GM12878 (cell line): ENCODE results near the gene KIAA1328. TPM values are rescaled to one million over a fixed set of nuclear protein-coding genes. Genes with fewer than 3 reads are reported as not detected.

Experiments used
- ATAC-seq: fragments of 200-7000 bp; cut with Tn5 transposase; 3 replicates; pipeline ENCODE4 v1.9.1; 2020; ENCODE audit warnings: mild to moderate bottlenecking, moderate library complexity
- BruUV-seq: library from RNA; stranded (reverse); fragments of 400-500 nt; replicated peaks from 2 replicates; lab custom pipeline; 2021; lab: Mats Ljungman, UMichigan
- CTCF ChIA-PET: fragments of 300-600 bp; sonication (Branson Sonifier 250); formaldehyde crosslinking; extraction: SDS; loops from one replicate; lab custom pipeline; 2021; ENCODE audit warnings: inconsistent platforms; lab: Yijun Ruan, JAX
- POLR2A ChIA-PET: fragments of 350-600 bp; formaldehyde crosslinking; extraction: SDS; loops from one replicate; lab custom pipeline; 2021; ENCODE audit warnings: inconsistent platforms; lab: Charles Lee
- RAD21 ChIA-PET: fragments of 300-600 bp; sonication (Branson Sonifier 250); formaldehyde crosslinking; loops from one replicate; lab custom pipeline; 2023; ENCODE audit warnings: antibody characterized with exemption; ENCODE audit not compliant: unreplicated experiment; lab: Charles Lee
- SMC1A ChIA-PET: fragments of 300-600 bp; sonication (Branson Sonifier 250); formaldehyde crosslinking; loops from one replicate; lab custom pipeline; 2023; ENCODE audit not compliant: unreplicated experiment, uncharacterized antibody; lab: Charles Lee
- DNase-seq: peaks from one replicate; pipeline ENCODE4 v3.0.0-alpha.2; 2011; ENCODE audit warnings: low read depth, low spot score
- FAIRE-seq: peaks from 3 replicates; lab custom pipeline; 2011; peaks lifted over from hg19 to GRCh38; lab: Jason Lieb, UNC
- H2AFZ ChIP-seq: 2 replicates; pipeline ENCODE4 v1.6.0; 2011; ENCODE audit warnings: low read depth, low read length, control low read depth; ENCODE audit not compliant: control insufficient read depth
- H3K27ac ChIP-seq: 2 replicates; pipeline ENCODE4 v1.5.1; 2011; ENCODE audit warnings: control low read depth; ENCODE audit not compliant: control insufficient read depth, insufficient read depth
- H3K27me3 ChIP-seq, 2 experiments: replicated peaks in 1 of 2; 2 replicates each; pipeline versions ENCODE4 v1.6.0 to v1.6.1; 2011; ENCODE audit warnings: low read length in 1 of 2; ENCODE audit not compliant: control insufficient read depth in 2 of 2, insufficient read depth in 2 of 2
- H3K36me3 ChIP-seq, 2 experiments: 2 replicates each; pipeline ENCODE4 v1.5.1; 2011; ENCODE audit warnings: low read length in 1 of 2; ENCODE audit not compliant: control insufficient read depth in 2 of 2, insufficient read depth in 2 of 2
- H3K4me1 ChIP-seq: 2 replicates; pipeline ENCODE4 v1.6.1; 2011; ENCODE audit warnings: mild to moderate bottlenecking, low read length, moderate library complexity, mixed read lengths; ENCODE audit not compliant: control insufficient read depth, insufficient read depth
- H3K4me2 ChIP-seq: 2 replicates; pipeline ENCODE4 v1.6.0; 2011; ENCODE audit warnings: control low read depth; ENCODE audit not compliant: control insufficient read depth, insufficient read depth
- H3K4me3 ChIP-seq: fragments of 200-600 bp; sonication (generic); 2 replicates; pipeline ENCODE4 v1.5.1; 2016
- H3K79me2 ChIP-seq: 2 replicates; pipeline ENCODE4 v1.6.0; 2011; ENCODE audit warnings: low read length; ENCODE audit not compliant: control insufficient read depth, insufficient read depth
- H3K9ac ChIP-seq: 2 replicates; pipeline ENCODE4 v1.8.0; 2011; ENCODE audit warnings: low read length, control low read depth, mixed read lengths; ENCODE audit not compliant: control insufficient read depth, insufficient read depth
- H3K9me3 ChIP-seq: replicated peaks from 3 replicates; pipeline ENCODE4 v1.5.1; 2011; ENCODE audit warnings: mild to moderate bottlenecking, low read length; ENCODE audit not compliant: control insufficient read depth, insufficient read depth
- H4K20me1 ChIP-seq: 2 replicates; pipeline ENCODE4 v1.6.0; 2011; ENCODE audit not compliant: control insufficient read depth, insufficient read depth
- BHLHE40 ChIP-seq, 2 experiments: fragments of 450-650 bp in 1 of 2; IDR thresholded peaks; 2 replicates each; pipeline ENCODE4 v1.6.1; 2011 to 2017; ENCODE audit warnings: low read depth in 2 of 2, borderline replicate concordance in 1 of 2, improper control_type of control experiment in 1 of 2, low read length in 1 of 2, mild to moderate bottlenecking in 1 of 2
- CBX3 ChIP-seq: fragments of 200-600 bp; sonication (generic); IDR thresholded peaks from 2 replicates; pipeline ENCODE4 v1.6.1; 2016; ENCODE audit warnings: low read depth, borderline replicate concordance
- EP300 ChIP-seq, 2 experiments: fragments of 150-350 bp in 1 of 2; IDR thresholded peaks; 2 replicates each; pipeline ENCODE4 v1.6.1; 2011 to 2012; ENCODE audit warnings: low read depth in 2 of 2, low read length in 2 of 2, borderline replicate concordance in 1 of 2, improper control_type of control experiment in 1 of 2, inconsistent platforms in 1 of 2; ENCODE audit not compliant: control insufficient read depth in 1 of 2
- FOS ChIP-seq: IDR thresholded peaks from 3 replicates; pipeline ENCODE4 v1.6.1; 2011; ENCODE audit warnings: borderline replicate concordance; ENCODE audit not compliant: insufficient read length; ENCODE audit errors: extremely low read depth
- MTA3 ChIP-seq: IDR thresholded peaks from 2 replicates; pipeline ENCODE4 v1.6.1; 2012; ENCODE audit warnings: low read length, inconsistent platforms, borderline replicate concordance
- NFXL1 ChIP-seq: fragments of 450-650 bp; IDR thresholded peaks from 2 replicates; pipeline ENCODE4 v1.6.1; 2017; ENCODE audit warnings: antibody characterized with exemption, mild to moderate bottlenecking, borderline replicate concordance
- RELA ChIP-seq: fragments of 450-650 bp; IDR thresholded peaks from 2 replicates; pipeline ENCODE4 v1.8.0; 2014; ENCODE audit warnings: borderline replicate concordance; ENCODE audit not compliant: partially characterized antibody
- SREBF2 ChIP-seq: IDR thresholded peaks from 2 replicates; pipeline ENCODE4 v1.6.1; 2012; ENCODE audit warnings: mild to moderate bottlenecking, low read length
- TBL1XR1 ChIP-seq: IDR thresholded peaks from 2 replicates; pipeline ENCODE4 v1.6.1; 2012; ENCODE audit warnings: low read depth, low read length, improper control_type of control experiment
- YY1 ChIP-seq: IDR thresholded peaks from 2 replicates; pipeline ENCODE4 v1.6.1; 2011; ENCODE audit warnings: low read depth, mild to moderate bottlenecking, low read length
- WGBS: methylation state at CpG from one replicate; pipeline ENCODE4 v1.1.6; 2016; ENCODE audit warnings: low lambda C conversion rate; ENCODE audit not compliant: insufficient replicate concordance, insufficient coverage; ENCODE audit errors: missing lambda C conversion rate; 5-methylcytosine and 5-hydroxymethylcytosine counted together
- in situ Hi-C: fragments of 300-500 bp; cut with MboI; formaldehyde crosslinking; loops from 9 replicates; pipeline ENCODE4 v1.14.3; 2018; ENCODE audit warnings: mixed read lengths
- intact Hi-C: fragments of 100-400 bp; cut with micrococcal nuclease; formaldehyde crosslinking; loops from one replicate; pipeline ENCODE4 v1.14.2; 2022; ENCODE audit not compliant: unreplicated experiment
- polyA plus RNA-seq, 11 experiments: library from polyadenylated mRNA; depleted of rRNA in 4 of 11; unstranded in 6 of 11; stranded (reverse) in 5 of 11; fragments of >200 nt; fragmentation: Nextera tagmentation in 4 of 11; fragmentation: Illumina TruSeq in 1 of 11; extraction: Ambion mirVana in 4 of 11; extraction: Trizol in 1 of 11; gene quantifications; 1 replicate in 1 of 11; 2 replicates in 10 of 11; pipeline versions ENCODE4 v1.2.1 to v1.2.3, GENCODE V29; 2011 to 2016; ENCODE audit warnings: inconsistent platforms in 2 of 11, missing spikeins in 2 of 11, low read depth in 1 of 11
- total RNA-seq, 4 experiments: library from RNA; depleted of rRNA in 3 of 4; stranded (reverse); fragments of >200 nt in 3 of 4; fragmentation: Illumina TruSeq in 1 of 4; extraction: Trizol in 1 of 4; gene quantifications; 2 replicates each; pipeline versions ENCODE4 v1.2.1 to v1.2.3, GENCODE V29; 2013 to 2021

The KIAA1328 gene
- total and polyA plus RNA-seq, 10 of the 15 experiments (the other 5 are each of a cell fraction or from before 2014, with no cell fraction given), result 3.1 to 7.1 (median 4.6) TPM

- no peak for TF ChIP-seq BHLHE40 (IDR thresholded peaks at IDR 0.05; ENCODE audit: borderline replicate concordance in 1 of 2, low read depth in 2 of 2, low read length in 1 of 2)
- TF ChIP-seq, all 136 proteins: peak for 0
Observed at GRCh38 chr18:37055137-37055802, 226.3 kb downstream of the KIAA1328 start (continued).

- H3K4me3 ChIP-seq, result no peak overlapping the region
- H3K9ac ChIP-seq, result no peak overlapping the region
- ATAC-seq, result no peak
- no peak overlapping the region for H2AFZ ChIP-seq
- CTCF ChIA-PET, result no interaction called here
- POLR2A ChIA-PET, result no interaction called here
- no peaks in the 10 kb centered on the region for H4K20me1 ChIP-seq
- no peak for DNase-seq
- TF ChIP-seq FOS (no peak), YY1 (no peak), TBL1XR1 (no peak), RELA (no peak), EP300 (IDR thresholded peaks at IDR 0.05; ENCODE audit: borderline replicate concordance in 1 of 2, control insufficient read depth in 1 of 2, low read depth in 2 of 2, low read length in 2 of 2) (no peak), SREBF2 (no peak), NFXL1 (no peak), MTA3 (no peak), CBX3 (no peak)
- TF ChIP-seq, all 136 proteins: peak for 0
- no peak for FAIRE-seq
- intact Hi-C loops, result no loop called here
- Histone ChIP-seq H3K79me2 (no peaks in the 10 kb centered on the region), H3K27ac (no peak overlapping the region), H3K9me3 (no peaks in the 10 kb centered on the region), H3K4me2 (no peak overlapping the region), H3K36me3 (no peaks in the 10 kb centered on the region), H3K27me3 (no peaks in the 10 kb centered on the region), H3K4me1 (no peaks in the 10 kb centered on the region)
- in situ Hi-C loops, result no loop called here
- no TSS peak for BruUV-seq
- WGBS, result 97% methylated on average over 3 of the region's 3 CpGs
- SMC1A ChIA-PET, result interaction anchor here (0.6 kb wide), 1 partner anchor 9 kb away, joined by 3 read pairs; no protein-coding TSS in a partner anchor
- RAD21 ChIA-PET, result no interaction called here
Observed at GRCh38 chr18:37064187-37064586, 235.3 kb downstream of the KIAA1328 start.
